ENCODE measurements around the gene RGS4. TPM values are rescaled to one million over a fixed set of nuclear protein-coding genes. Genes with fewer than 3 reads are reported as not detected.

RGS4 gene
- total RNA-seq, 1 experiment from 2014 or later, result 0.21 TPM

DNA sequence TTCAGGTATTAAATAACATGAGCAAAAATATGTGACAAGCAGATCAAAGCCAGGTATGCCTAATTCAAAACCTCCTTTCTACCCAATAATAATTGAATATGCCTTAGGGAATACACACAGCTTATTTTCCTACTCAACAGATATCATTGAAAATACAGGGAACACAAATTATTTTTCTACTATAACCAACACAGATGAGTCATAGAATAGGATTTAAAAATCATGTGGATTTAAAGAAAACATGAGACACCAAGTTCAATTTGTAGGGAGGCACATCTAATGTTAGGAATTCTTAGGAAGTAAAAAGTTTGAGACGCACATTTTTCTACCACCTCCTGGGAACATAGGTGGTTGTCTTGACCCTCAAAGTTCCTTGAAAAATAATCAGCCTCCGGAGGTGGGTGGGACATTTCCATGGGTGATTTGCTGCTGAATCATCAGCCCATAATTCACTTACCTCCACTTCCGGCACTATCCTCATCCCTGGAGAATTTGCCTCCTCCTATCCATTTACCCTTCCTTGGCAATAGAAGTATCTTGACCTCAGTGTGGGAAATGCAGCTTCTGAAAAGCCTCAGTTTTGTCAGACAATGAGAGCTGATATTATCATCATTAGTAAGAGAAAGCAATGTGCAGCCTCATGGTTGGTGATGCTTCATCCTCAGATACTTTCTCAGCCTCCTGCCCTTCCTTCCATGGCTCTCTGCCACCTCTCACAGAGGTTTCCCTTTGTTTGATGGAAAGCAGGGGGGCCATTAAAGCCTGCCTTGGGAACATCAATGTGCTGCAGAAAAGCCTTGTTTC is 33.5 kb upstream of the RGS4 start:
- no peaks in the 10 kb centered on the region for H3K9me3 Mint-ChIP-seq (ENCODE audit: low read depth, unreplicated experiment)
- TF ChIP-seq CTCF (IDR thresholded peaks at IDR 0.05; ENCODE audit: unreplicated experiment), result no peak
- peaks cover 47% of the 10 kb centered on the region for H3K4me1 Mint-ChIP-seq (ENCODE audit: low read depth, unreplicated experiment)
- intact Hi-C loops (cut with micrococcal nuclease; ENCODE audit: unreplicated experiment), result no loop called here
- peaks cover 6% of the 10 kb centered on the region for H3K36me3 Mint-ChIP-seq (ENCODE audit: insufficient read depth, unreplicated experiment)
- peak; percentile 43 for DNase-seq
- CTCF ChIA-PET, result no interaction called here
- H3K27me3 Mint-ChIP-seq (ENCODE audit: unreplicated experiment), result no peaks in the 10 kb centered on the region
- peak overlapping the region; percentile 95 for H3K27ac Mint-ChIP-seq (ENCODE audit: unreplicated experiment)
- BruUV-seq (replicated peaks), result no TSS peak
- no peak overlapping the region for H3K4me3 Mint-ChIP-seq (ENCODE audit: low read depth, unreplicated experiment)

DNA sequence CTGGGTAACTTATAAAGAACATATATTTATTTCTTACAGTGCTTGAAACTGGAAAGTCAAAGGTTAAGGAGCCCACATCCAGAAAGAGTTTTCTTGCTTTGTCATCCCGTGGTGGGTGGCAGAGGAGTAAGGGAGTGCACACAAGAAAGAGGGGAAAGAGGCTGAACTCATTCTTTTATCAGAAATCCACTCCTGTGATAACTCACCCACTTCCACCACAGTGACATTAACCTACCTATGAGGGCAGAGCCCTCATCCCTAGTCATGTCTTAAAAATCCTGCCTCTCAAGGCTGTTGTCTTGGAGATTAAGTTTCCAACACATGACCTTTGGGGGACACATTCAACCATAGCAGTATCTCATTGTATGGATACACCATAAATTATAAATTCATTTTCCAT is 32.5 kb upstream of the RGS4 start:
- Mint-ChIP-seq H3K9me3 (ENCODE audit: low read depth, unreplicated experiment) (no peaks in the 10 kb centered on the region), H3K27ac (ENCODE audit: unreplicated experiment) (no peak overlapping the region), H3K36me3 (ENCODE audit: insufficient read depth, unreplicated experiment) (peaks cover 6% of the 10 kb centered on the region), H3K4me3 (ENCODE audit: low read depth, unreplicated experiment) (no peak overlapping the region), H3K4me1 (ENCODE audit: low read depth, unreplicated experiment) (peaks cover 40% of the 10 kb centered on the region), H3K27me3 (ENCODE audit: unreplicated experiment) (no peaks in the 10 kb centered on the region)
- intact Hi-C loops (cut with micrococcal nuclease; ENCODE audit: unreplicated experiment), result no loop called here
- no peak for TF ChIP-seq CTCF (IDR thresholded peaks at IDR 0.05; ENCODE audit: unreplicated experiment)
- no peak for DNase-seq
- CTCF ChIA-PET, result no interaction called here
- BruUV-seq (replicated peaks), result no TSS peak

DNA sequence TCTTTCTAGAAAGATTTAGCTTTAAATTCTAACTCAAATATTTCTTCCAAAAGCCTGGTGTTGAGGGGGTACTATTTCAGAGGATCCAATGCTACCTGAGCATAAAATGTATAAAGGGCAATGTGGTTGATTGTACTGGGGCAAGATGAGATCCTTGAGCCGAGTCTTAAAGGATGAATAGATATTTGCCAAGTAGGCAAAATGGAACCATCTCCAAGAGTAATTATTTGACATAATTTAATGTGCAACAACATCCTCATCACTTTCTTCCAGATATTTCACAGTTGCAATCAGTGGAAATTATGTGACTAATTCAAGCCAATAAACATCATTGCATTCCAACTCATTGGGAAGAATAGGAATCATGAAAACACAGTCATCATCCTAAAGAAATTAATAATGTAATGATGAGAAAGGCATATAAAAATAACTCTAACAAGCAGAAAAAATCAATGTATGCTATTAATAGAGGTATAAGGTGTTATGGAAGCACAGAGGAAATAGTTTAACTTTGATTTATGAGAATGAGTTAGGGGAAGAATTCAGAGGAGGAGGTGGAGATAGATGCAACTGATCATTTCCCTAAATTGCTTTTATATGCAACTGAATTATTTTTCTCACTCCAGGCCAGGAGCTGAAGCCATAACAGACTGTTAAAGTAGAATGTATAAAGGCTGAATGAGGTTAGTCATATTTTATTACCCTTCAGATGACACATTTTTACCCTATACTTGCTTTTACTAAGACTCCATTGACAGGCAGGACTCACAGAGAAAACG is 30.0 kb upstream of the RGS4 start:
- peaks cover 17% of the 10 kb centered on the region for H3K4me1 Mint-ChIP-seq (ENCODE audit: low read depth, unreplicated experiment)
- BruUV-seq (replicated peaks), result no TSS peak
- H3K27ac Mint-ChIP-seq (ENCODE audit: unreplicated experiment), result no peak overlapping the region
- no peaks in the 10 kb centered on the region for H3K9me3 Mint-ChIP-seq (ENCODE audit: low read depth, unreplicated experiment)
- CTCF ChIA-PET, result no interaction called here
- no peak for DNase-seq
- peaks cover 6% of the 10 kb centered on the region for H3K36me3 Mint-ChIP-seq (ENCODE audit: insufficient read depth, unreplicated experiment)
- intact Hi-C loops (cut with micrococcal nuclease; ENCODE audit: unreplicated experiment), result no loop called here
- H3K4me3 Mint-ChIP-seq (ENCODE audit: low read depth, unreplicated experiment), result no peak overlapping the region
- no peak for TF ChIP-seq CTCF (IDR thresholded peaks at IDR 0.05; ENCODE audit: unreplicated experiment)
- H3K27me3 Mint-ChIP-seq (ENCODE audit: unreplicated experiment), result no peaks in the 10 kb centered on the region

DNA sequence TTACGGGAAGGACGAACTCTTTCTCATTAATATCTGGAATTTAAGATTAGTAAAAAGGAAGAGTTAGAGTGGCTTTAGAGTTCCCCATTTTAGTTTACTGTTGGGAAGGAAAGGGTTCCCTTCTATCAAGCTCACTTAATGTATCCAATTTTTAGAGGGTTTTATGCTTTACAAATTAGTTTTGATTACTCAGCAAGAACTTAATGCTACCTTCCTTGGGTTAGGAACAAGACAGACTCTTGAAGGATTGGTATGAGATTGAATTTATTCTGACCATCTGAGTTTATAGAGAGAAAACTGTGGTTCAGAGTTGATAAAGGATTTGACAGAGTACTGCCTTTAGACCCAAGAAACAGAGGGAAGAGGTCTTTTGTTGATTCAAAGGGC is 29.5 kb upstream of the RGS4 start:
- no peak for TF ChIP-seq CTCF (IDR thresholded peaks at IDR 0.05; ENCODE audit: unreplicated experiment)
- Mint-ChIP-seq H3K4me3 (ENCODE audit: low read depth, unreplicated experiment) (no peak overlapping the region), H3K4me1 (ENCODE audit: low read depth, unreplicated experiment) (peaks cover 13% of the 10 kb centered on the region), H3K27ac (ENCODE audit: unreplicated experiment) (no peak overlapping the region), H3K36me3 (ENCODE audit: insufficient read depth, unreplicated experiment) (peaks cover 6% of the 10 kb centered on the region), H3K27me3 (ENCODE audit: unreplicated experiment) (no peaks in the 10 kb centered on the region), H3K9me3 (ENCODE audit: low read depth, unreplicated experiment) (no peaks in the 10 kb centered on the region)
- DNase-seq, result no peak
- intact Hi-C loops (cut with micrococcal nuclease; ENCODE audit: unreplicated experiment), result no loop called here
- CTCF ChIA-PET, result no interaction called here
- no TSS peak for BruUV-seq (replicated peaks)
